Transverse colon (tissue), 4 donors: ENCODE results near the gene SLC25A43. TPM values are rescaled to one million over a fixed set of nuclear protein-coding genes. Genes with fewer than 3 reads are reported as not detected.

ENCODE experiments used
- DNase-seq: peaks from one replicate; pipeline ENCODE4 v3.0.0-alpha.2; 2019
- H3K27ac ChIP-seq, 4 donors: fragments of 200-600 bp; sonication (generic); 2 replicates each; pipeline ENCODE4 v1.5.1; 2016 to 2018; ENCODE audit warnings: inconsistent platforms in 4 of 4
- H3K27me3 ChIP-seq: fragments of 200-600 bp; sonication (generic); 2 replicates; pipeline ENCODE4 v1.5.1; 2017; ENCODE audit warnings: inconsistent platforms
- H3K36me3 ChIP-seq, 4 donors: fragments of 200-600 bp; sonication (generic); 2 replicates each; pipeline ENCODE4 v1.5.1; 2017 to 2019; ENCODE audit warnings: inconsistent platforms in 4 of 4
- H3K4me1 ChIP-seq, 4 donors: fragments of 200-600 bp; sonication (generic); 2 replicates each; pipeline ENCODE4 v1.5.1; 2017 to 2020; ENCODE audit warnings: inconsistent platforms in 4 of 4
- H3K4me3 ChIP-seq, 4 donors: fragments of 200-600 bp; sonication (generic); 1 replicate in 1 of 4; 2 replicates in 3 of 4; pipeline versions ENCODE4 v1.5.1 to v1.6.1; 2017 to 2019; ENCODE audit warnings: inconsistent platforms in 4 of 4
- H3K9me3 ChIP-seq, 2 donors: fragments of 200-600 bp; sonication (generic); 2 replicates each; pipeline ENCODE4 v1.5.1; 2017 to 2019; ENCODE audit warnings: inconsistent platforms in 2 of 2
- CTCF ChIP-seq, 5 experiments: fragments of 200-600 bp in 3 of 5; fragments of 450-650 bp in 2 of 5; sonication (generic) in 3 of 5; IDR thresholded peaks; 1 replicate in 2 of 5; 2 replicates in 3 of 5; pipeline ENCODE4 v1.5.1; 2016 to 2017; ENCODE audit warnings: antibody characterized with exemption in 5 of 5, inconsistent platforms in 3 of 5, mild to moderate bottlenecking in 2 of 5, moderate library complexity in 1 of 5
- EP300 ChIP-seq: sonication (generic); formaldehyde crosslinking; IDR thresholded peaks from one replicate; pipeline ENCODE4 v1.6.1; 2017; ENCODE audit warnings: antibody characterized with exemption, low read depth
- POLR2A ChIP-seq: fragments of 450-650 bp; IDR thresholded peaks from one replicate; pipeline ENCODE4 v1.6.1; 2016; ENCODE audit warnings: antibody characterized with exemption, mild to moderate bottlenecking, moderate library complexity
- POLR2AphosphoS5 ChIP-seq, 3 donors: sonication (generic); formaldehyde crosslinking; IDR thresholded peaks; one replicate each; pipeline ENCODE4 v1.6.1; 2016; ENCODE audit warnings: antibody characterized with exemption in 3 of 3
- WGBS, 2 donors: methylation state at CpG; one replicate each; pipeline ENCODE4 v1.1.5; 2018; ENCODE audit warnings: low coverage in 1 of 2; 5-methylcytosine and 5-hydroxymethylcytosine counted together
- in situ Hi-C, 4 donors: fragments of 200-750 bp; cut with MboI; loops; one replicate each; pipeline versions ENCODE4 v1.15.0 to v1.15.1; 2017; ENCODE audit warnings: low sequenced_read_pairs in 3 of 4, low pct_ligation_motif_present in 1 of 4, low pct_unique_long_range_greater_than_20kb in 1 of 4
- intact Hi-C: fragments of 100-400 bp; cut with DNase I; formaldehyde crosslinking; loops from one replicate; pipeline ENCODE4 v1.15.1; 2023; ENCODE audit warnings: low total_unique reads
- total RNA-seq, 4 donors: library from RNA; depleted of rRNA; stranded (reverse); fragments of >200 nt; gene quantifications; one replicate each; pipeline ENCODE4 v1.1.0, GENCODE V29; 2016

Gene SLC25A43
- total RNA-seq, 4 donors from 2014 or later, result 23.3 to 46.4 (median 43.4) TPM

GRCh38 chrX:119459181-119459580, 60.0 kb downstream of the SLC25A43 start:
- 77 to 89% methylated on average over 2 to 4 of the region's 4 CpGs for WGBS, 2 donors
- in situ Hi-C loops, result no loop called here

GRCh38 chrX:119465555-119465954, 66.4 kb downstream of the SLC25A43 start:
- peaks cover 0 to 17% (median 8%) of the 10 kb centered on the region in 4 donors for H3K4me1 ChIP-seq
- no peaks in the 10 kb centered on the region for H3K9me3 ChIP-seq
- intact Hi-C loops, result no loop called here
- H3K27ac ChIP-seq, result no peak overlapping the region
- H3K4me3 ChIP-seq, result no peak overlapping the region
- in situ Hi-C loops, result no loop called here
- DNase-seq, result no peak
- 88% methylated on average over 3 of the region's 3 CpGs; no CpG with 5 or more reads in 1 of the 2 donors for WGBS, 2 donors
- TF ChIP-seq POLR2A (no peak), POLR2AphosphoS5 (IDR thresholded peaks at IDR 0.05) (no peak), EP300 (no peak), CTCF (IDR thresholded peaks at IDR 0.05) (no peak)
- H3K36me3 ChIP-seq, result peaks cover 0 to 3% (median 0%) of the 10 kb centered on the region in 4 donors
- no peaks in the 10 kb centered on the region for H3K27me3 ChIP-seq

More at GRCh38 chrX:119459181-119459580, 60.0 kb downstream of the SLC25A43 start:
- TF ChIP-seq POLR2A, result no peak
- no peak for TF ChIP-seq POLR2AphosphoS5 (IDR thresholded peaks at IDR 0.05)
- no peak for TF ChIP-seq EP300
- no peak for TF ChIP-seq CTCF (IDR thresholded peaks at IDR 0.05)
- DNase-seq, result no peak
- H3K9me3 ChIP-seq, result no peaks in the 10 kb centered on the region
- peaks cover 0 to 5% (median 2%) of the 10 kb centered on the region in 4 donors for H3K4me1 ChIP-seq
- no peak overlapping the region for H3K4me3 ChIP-seq
- H3K27ac ChIP-seq, result no peak overlapping the region
- H3K27me3 ChIP-seq, result no peaks in the 10 kb centered on the region
- intact Hi-C loops, result no loop called here
- H3K36me3 ChIP-seq, result no peaks in the 10 kb centered on the region

- no peaks in the 10 kb centered on the region for H3K27me3 ChIP-seq
- intact Hi-C loops, result no loop called here
- H3K9me3 ChIP-seq, result no peaks in the 10 kb centered on the region
- in situ Hi-C loops, result no loop called here
- no peak overlapping the region for H3K4me3 ChIP-seq
- DNase-seq, result no peak
- TF ChIP-seq POLR2A (no peak), CTCF (IDR thresholded peaks at IDR 0.05) (no peak), POLR2AphosphoS5 (IDR thresholded peaks at IDR 0.05) (no peak), EP300 (no peak)
- 79% methylated on average over 3 of the region's 3 CpGs; no CpG with 5 or more reads in 1 of the 2 donors for WGBS, 2 donors
- peak overlapping the region in 1 of 4 donors; percentile 100 for H3K27ac ChIP-seq
- H3K36me3 ChIP-seq, result peaks cover 0 to 5% (median 0%) of the 10 kb centered on the region in 4 donors
- H3K4me1 ChIP-seq, result peaks cover 0 to 17% (median 8%) of the 10 kb centered on the region in 4 donors
Measured at GRCh38 chrX:119466970-119467369, 67.8 kb downstream of the SLC25A43 start.

GRCh38 chrX:119467433-119467832, 68.3 kb downstream of the SLC25A43 start:
- in situ Hi-C loops (no loop called here), intact Hi-C loops (no loop called here)
- peaks cover 0 to 17% (median 8%) of the 10 kb centered on the region in 4 donors for H3K4me1 ChIP-seq
- no peaks in the 10 kb centered on the region for H3K27me3 ChIP-seq
- 79 to 82% methylated on average over 5 to 6 of the region's 6 CpGs for WGBS, 2 donors
- no peak overlapping the region for H3K4me3 ChIP-seq
- H3K36me3 ChIP-seq, result peaks cover 0 to 5% (median 0%) of the 10 kb centered on the region in 4 donors
- H3K9me3 ChIP-seq, result no peaks in the 10 kb centered on the region
- peak overlapping the region in 2 of 4 donors; percentile 99 to 100 for H3K27ac ChIP-seq
- TF ChIP-seq POLR2A, result no peak
- TF ChIP-seq EP300, result no peak
- TF ChIP-seq POLR2AphosphoS5 (IDR thresholded peaks at IDR 0.05), result no peak
- TF ChIP-seq CTCF (IDR thresholded peaks at IDR 0.05), result no peak
- DNase-seq, result no peak
